Activated CD8-positive, alpha-beta memory T cell treated with anti-CD3 and anti-CD28 coated beads, Interleukin-2, amount 50 U/mL, for 24 hours (primary cell): Measurements from ENCODE around the gene ZNF827.

ENCODE experiments used
- DNase-seq: peaks from one replicate; pipeline ENCODE4 v3.0.0-alpha.2; 2020; ENCODE audit errors: extremely low read depth

The ZNF827 gene

DNA sequence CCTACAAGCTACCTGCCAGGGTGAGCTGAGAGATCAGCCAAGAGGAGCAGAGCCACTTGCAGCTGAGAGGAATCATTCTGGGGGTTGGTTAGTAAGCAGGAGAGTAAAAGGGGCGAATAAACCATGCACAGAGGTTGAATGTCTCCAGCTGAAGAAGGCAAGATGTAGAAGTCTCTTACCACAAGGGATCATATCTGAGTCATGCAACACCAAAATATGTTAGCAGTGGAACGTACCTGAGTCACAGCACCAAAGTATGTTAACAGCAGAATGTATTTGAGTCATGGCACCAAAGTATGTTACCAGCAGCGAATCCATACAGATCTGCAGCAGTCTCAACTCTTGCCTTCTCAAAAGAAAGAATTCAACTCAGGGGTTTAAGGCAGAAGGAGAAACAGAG, 228.8 kb downstream of the ZNF827 start:
- no peak for DNase-seq

DNA sequence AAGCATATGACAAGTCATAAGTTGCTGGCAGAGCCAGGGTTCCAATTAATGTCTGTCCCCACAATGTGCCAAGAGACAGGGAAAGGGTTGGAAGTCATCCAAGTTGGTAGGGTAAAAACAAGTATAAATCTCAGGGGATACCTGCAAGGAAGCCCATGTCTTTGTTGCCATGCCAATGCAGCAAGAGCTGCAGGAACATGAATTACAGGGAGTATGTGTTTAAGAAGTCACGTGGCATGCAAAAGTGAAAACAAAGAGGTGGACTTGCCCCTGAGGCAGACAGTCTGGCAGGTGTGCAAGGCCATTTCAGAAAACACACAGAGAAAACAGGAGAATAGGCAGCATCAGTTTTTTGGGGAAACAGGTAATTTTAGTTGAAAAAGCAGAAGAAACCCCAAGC, 229.3 kb downstream of the ZNF827 start:
- DNase-seq = no peak
